AG09319 (cell line): Measurements from ENCODE around the gene LMOD1.

Experiments used
- DNase-seq: peaks from one replicate; pipeline ENCODE4 v3.0.0-alpha.2; 2010; ENCODE audit warnings: low read depth; ENCODE audit errors: extremely low read depth
- TF ChIP-seq, protein P1 (sequence below): IDR thresholded peaks from 2 replicates; pipeline ENCODE4 v1.5.1; 2011; ENCODE audit warnings: low read depth, mild to moderate bottlenecking, inconsistent platforms, low read length, moderate library complexity

The LMOD1 gene

GRCh38 chr1:201900476-201900875 lies 45.9 kb downstream of the LMOD1 start:
- DNase-seq = no peak
- TF ChIP-seq, protein P1, sequence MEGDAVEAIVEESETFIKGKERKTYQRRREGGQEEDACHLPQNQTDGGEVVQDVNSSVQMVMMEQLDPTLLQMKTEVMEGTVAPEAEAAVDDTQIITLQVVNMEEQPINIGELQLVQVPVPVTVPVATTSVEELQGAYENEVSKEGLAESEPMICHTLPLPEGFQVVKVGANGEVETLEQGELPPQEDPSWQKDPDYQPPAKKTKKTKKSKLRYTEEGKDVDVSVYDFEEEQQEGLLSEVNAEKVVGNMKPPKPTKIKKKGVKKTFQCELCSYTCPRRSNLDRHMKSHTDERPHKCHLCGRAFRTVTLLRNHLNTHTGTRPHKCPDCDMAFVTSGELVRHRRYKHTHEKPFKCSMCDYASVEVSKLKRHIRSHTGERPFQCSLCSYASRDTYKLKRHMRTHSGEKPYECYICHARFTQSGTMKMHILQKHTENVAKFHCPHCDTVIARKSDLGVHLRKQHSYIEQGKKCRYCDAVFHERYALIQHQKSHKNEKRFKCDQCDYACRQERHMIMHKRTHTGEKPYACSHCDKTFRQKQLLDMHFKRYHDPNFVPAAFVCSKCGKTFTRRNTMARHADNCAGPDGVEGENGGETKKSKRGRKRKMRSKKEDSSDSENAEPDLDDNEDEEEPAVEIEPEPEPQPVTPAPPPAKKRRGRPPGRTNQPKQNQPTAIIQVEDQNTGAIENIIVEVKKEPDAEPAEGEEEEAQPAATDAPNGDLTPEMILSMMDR = no peak

DNA sequence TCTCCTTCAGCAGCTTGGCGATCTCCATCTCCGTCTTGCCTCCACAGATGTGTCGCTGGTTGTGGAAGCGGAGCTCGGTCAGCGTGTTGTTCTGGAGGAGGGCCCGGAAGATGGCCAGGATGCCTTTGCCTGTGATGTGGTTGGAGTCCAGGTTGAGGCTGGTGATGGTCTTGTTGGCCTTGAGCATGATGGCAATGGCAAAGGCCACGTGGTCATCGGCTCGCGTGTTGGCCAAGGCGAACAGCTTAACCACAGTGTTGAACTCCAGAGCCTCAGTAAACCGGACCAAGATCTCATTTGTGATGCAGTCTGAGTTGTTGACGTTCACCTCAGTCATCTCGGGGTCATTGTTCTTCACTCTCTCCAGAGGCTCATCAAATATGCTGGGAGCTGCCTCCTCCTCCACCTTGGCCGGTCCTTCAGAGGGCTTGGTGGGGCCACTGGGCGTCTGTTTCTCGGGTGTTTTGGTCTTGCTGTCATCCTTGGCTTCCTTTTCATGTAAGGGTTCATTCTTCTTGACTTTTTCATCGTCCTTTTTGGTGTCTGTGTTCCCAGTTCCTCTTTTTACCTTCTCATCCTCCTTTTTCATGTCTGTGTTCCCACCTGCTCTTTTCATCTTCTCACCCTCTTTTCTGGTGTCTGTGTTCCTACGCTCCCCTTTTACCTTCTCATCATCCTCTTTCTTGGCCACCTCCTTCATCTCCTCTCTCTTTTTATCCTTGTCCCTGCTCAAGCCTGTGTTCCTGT lies 46.5 kb downstream of the LMOD1 start:
- DNase-seq = no peak
- TF ChIP-seq, protein P1 = no peak

- TF ChIP-seq, protein P1 = no peak
- DNase-seq = no peak
Measured at GRCh38 chr1:201898992-201899391, 47.4 kb downstream of the LMOD1 start.

GRCh38 chr1:201898240-201898894 lies 48.0 kb downstream of the LMOD1 start:
- TF ChIP-seq, protein P1 = no peak
- DNase-seq = no peak

GRCh38 chr1:201896951-201897391 lies 49.4 kb downstream of the LMOD1 start:
- DNase-seq = no peak
- TF ChIP-seq, protein P1 = peak; percentile 1; the same call in 1 of the 2 replicates

GRCh38 chr1:201895913-201896807 lies 50.2 kb downstream of the LMOD1 start:
- TF ChIP-seq, protein P1 = peak; percentile 97
- peak; percentile 70 for DNase-seq
